Activated T-helper 1 cell treated with anti-CD3 and anti-CD28 coated beads, Interleukin-12 subunit alpha, Interleukin-12 subunit beta, Interleukin-2, Interleukin-4 antibody, amounts not matched to agents 30 ng/mL and 10 ng/mL and 1 ng/mL, durations not matched to agents 14 hours and 24 hours and 36 hours (primary cell): ENCODE measurements around the gene LIN7A. TPM values are rescaled to one million over a fixed set of nuclear protein-coding genes. Genes with fewer than 3 reads are reported as not detected.

Source experiments
- DNase-seq: peaks from one replicate; pipeline ENCODE4 v3.0.0; 2021; ENCODE audit warnings: low spot score
- H3K27ac Mint-ChIP-seq: one replicate; pipeline ENCODE4 v1.8.0; 2021; ENCODE audit warnings: mild to moderate bottlenecking, mixed read lengths
- H3K27me3 Mint-ChIP-seq: one replicate; pipeline ENCODE4 v1.8.0; 2022; ENCODE audit warnings: mild to moderate bottlenecking, moderate library complexity, mixed read lengths; ENCODE audit not compliant: insufficient read depth
- H3K36me3 Mint-ChIP-seq: one replicate; pipeline ENCODE4 v1.8.0; 2021; ENCODE audit warnings: low read depth, mixed read lengths
- H3K4me1 Mint-ChIP-seq: one replicate; pipeline ENCODE4 v1.8.0; 2021; ENCODE audit warnings: low read depth, mixed read lengths
- H3K4me3 Mint-ChIP-seq: one replicate; pipeline ENCODE4 v1.8.0; 2021; ENCODE audit warnings: mild to moderate bottlenecking, moderate library complexity, mixed read lengths
- H3K9me3 Mint-ChIP-seq: one replicate; pipeline ENCODE4 v1.8.0; 2021; ENCODE audit warnings: mixed read lengths
- intact Hi-C: fragments of 100-400 bp; cut with micrococcal nuclease; formaldehyde crosslinking; loops from one replicate; pipeline ENCODE4 v1.15.1; 2024
- total RNA-seq: library from RNA; stranded (reverse); gene quantifications from 2 replicates; pipeline ENCODE4 v1.2.3, GENCODE V29; 2022

LIN7A gene
- total RNA-seq, 1 donor from 2014 or later: 1.5 TPM

DNA sequence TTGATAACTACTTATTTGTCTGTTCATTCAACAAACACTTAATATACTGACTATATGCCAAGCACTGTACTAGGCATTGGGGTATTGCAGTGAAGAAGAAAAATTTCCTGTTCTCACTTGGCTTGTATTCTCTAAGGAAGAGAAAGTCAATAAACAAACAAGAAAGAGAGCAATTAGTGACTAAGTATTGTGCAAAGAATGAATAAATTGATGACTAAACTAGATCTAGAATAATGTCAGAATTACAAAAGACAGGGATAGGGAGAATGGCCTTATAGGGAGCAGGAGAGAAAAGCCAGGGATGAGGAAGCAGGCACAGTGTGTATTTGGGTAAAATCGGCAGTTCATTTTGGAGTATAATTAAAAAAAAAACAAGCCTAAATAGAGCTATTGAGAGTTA, 4.2 kb upstream of the LIN7A start:
- Mint-ChIP-seq H3K36me3 (no peaks in the 10 kb centered on the region), H3K4me1 (peaks cover 5% of the 10 kb centered on the region), H3K9me3 (no peaks in the 10 kb centered on the region), H3K27me3 (peaks cover 17% of the 10 kb centered on the region), H3K4me3 (no peak overlapping the region), H3K27ac (no peak overlapping the region)
- DNase-seq: no peak
- intact Hi-C loops: no loop called here

DNA sequence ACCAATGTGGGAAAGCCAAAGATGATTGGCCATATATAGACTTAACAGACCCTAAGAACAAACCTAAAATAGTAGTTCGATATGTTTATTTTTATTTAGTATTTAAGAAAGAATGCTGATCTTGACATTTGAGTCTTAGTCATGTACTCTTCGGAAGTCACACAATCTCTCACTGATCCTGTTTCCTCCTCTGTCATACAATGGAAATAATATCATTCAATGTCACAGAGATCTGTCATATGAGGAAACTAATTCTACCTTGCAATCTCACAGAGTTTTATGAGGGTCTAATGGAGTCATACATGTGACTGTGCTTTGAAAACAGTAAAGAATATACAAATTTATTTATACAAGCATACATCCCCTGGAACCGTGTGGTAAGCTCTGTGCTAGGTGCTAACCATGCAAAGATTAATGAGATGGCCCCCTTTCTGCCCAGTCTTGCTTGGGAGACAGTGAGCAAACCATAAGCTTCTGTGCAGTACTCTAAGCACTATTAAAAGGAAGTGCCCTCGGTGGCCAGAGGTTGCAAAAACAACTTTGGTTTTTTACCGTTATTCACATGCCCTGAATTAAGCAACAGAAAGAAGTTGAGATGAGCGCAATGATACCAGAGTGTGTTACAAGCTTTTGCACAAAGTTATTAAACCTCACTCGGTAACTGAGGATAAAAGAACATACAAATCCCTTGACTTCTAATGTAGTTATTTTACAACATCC, 1.7 kb upstream of the LIN7A start:
- Mint-ChIP-seq H3K27me3 (peaks cover 29% of the 10 kb centered on the region), H3K27ac (no peak overlapping the region), H3K9me3 (no peaks in the 10 kb centered on the region), H3K36me3 (no peaks in the 10 kb centered on the region), H3K4me1 (peaks cover 5% of the 10 kb centered on the region), H3K4me3 (no peak overlapping the region)
- intact Hi-C loops: no loop called here
- DNase-seq: no peak

DNA sequence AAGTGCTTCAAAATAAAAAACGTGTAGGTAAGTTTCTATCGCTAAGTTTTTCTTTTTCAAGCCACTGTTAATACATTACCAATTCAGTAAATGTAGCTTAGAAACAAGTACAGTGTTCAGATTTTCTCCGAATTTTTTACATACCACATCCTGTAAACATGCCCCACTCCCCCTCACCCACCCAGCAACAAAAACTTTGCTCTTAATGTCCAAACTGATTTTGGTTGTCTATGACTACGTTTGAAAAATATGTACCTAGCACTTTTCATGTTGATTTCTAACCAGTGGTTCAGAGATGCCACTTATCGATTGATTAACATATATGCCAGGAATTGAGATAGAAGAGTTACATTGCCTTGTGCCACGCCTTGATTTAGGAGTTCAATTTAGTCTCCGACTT, 663 bp upstream of the LIN7A start:
- peaks cover 32% of the 10 kb centered on the region for H3K27me3 Mint-ChIP-seq
- intact Hi-C loops: no loop called here
- no peaks in the 10 kb centered on the region for H3K9me3 Mint-ChIP-seq
- H3K27ac Mint-ChIP-seq: no peak overlapping the region
- H3K36me3 Mint-ChIP-seq: no peaks in the 10 kb centered on the region
- peaks cover 5% of the 10 kb centered on the region for H3K4me1 Mint-ChIP-seq
- DNase-seq: no peak
- H3K4me3 Mint-ChIP-seq: no peak overlapping the region

DNA sequence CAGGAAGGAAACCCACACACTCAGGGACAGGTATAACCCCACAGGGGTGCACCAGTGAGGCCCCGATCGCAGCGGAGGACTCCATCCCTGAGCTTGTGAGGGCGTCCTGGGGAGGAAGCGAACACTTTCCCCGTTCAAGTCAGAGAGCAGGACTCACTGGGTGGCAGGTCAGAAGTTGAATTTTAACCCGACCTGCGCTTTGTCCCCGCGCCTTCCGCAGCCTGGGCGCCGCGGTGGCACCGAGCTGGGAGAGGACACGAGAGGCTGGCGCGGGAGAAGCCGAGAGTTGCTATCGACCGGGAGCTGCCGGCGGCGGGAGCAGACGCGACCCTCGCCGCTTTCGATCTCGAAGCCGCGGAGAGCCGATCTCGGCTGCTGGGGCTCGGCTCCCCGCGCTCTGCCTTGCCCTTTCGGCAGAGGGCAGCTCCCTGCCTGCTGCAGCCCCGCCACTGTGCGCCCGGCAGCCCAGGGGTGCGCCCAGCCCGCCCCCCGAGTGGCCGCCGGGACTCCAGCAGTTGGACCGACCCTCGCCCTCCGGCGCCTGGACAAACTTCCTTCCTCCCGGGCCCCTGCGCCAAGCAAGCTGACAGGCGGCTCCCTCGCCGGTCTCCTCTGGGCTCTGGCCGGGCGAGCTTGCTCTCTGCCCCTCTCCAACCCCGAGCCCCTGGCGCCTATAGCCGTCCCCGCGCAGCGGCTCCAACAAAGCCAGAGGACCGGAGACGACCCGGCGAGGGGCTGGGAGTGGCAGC, 918 bp downstream of the LIN7A start:
- H3K36me3 Mint-ChIP-seq: no peaks in the 10 kb centered on the region
- H3K4me1 Mint-ChIP-seq: peaks cover 5% of the 10 kb centered on the region
- H3K27ac Mint-ChIP-seq: no peak overlapping the region
- peaks cover 32% of the 10 kb centered on the region for H3K27me3 Mint-ChIP-seq
- intact Hi-C loops: no loop called here
- DNase-seq: no peak
- peak overlapping the region; percentile 67 for H3K4me3 Mint-ChIP-seq
- no peaks in the 10 kb centered on the region for H3K9me3 Mint-ChIP-seq

DNA sequence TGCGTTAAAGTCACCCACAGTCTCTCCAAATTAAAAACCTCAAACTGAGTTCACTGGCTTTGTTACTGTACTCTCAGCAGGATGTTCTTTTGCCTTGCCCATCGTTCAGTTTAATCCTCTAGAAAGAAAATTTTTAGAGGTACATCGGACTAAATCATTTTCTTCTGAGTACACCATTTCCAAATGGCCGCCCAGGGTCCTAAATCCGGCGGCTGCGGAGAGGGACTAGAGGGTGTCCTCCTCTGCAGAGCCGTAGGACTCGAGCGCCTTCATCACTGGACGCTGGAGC, 1.4 kb downstream of the LIN7A start:
- Mint-ChIP-seq H3K4me3 (peak overlapping the region; percentile 67), H3K4me1 (peaks cover 5% of the 10 kb centered on the region), H3K27ac (no peak overlapping the region), H3K27me3 (peaks cover 32% of the 10 kb centered on the region), H3K9me3 (no peaks in the 10 kb centered on the region), H3K36me3 (no peaks in the 10 kb centered on the region)
- intact Hi-C loops: no loop called here
- no peak for DNase-seq

DNA sequence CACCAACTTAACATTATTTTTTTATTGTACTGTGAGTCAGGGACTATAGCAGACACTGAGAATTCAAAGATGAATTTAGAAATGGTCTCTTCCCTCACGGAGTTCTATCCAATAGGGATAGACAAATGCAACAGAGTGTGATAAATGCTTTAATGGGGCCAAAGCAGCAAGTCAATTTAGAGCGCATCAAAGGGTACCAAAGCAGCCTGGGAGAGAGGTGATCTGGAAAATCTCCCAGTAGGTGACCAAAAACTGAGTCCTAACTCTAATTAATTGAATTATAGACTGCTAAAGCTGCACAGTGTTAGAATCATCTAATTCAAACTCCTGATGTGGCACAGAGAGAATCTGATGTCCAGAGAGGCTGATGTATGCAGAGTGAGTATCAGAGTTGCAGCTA, 2.6 kb downstream of the LIN7A start:
- Mint-ChIP-seq H3K4me1 (peaks cover 5% of the 10 kb centered on the region), H3K27ac (no peak overlapping the region), H3K4me3 (no peak overlapping the region), H3K9me3 (no peaks in the 10 kb centered on the region), H3K36me3 (no peaks in the 10 kb centered on the region), H3K27me3 (peaks cover 32% of the 10 kb centered on the region)
- intact Hi-C loops: no loop called here
- DNase-seq: no peak

DNA sequence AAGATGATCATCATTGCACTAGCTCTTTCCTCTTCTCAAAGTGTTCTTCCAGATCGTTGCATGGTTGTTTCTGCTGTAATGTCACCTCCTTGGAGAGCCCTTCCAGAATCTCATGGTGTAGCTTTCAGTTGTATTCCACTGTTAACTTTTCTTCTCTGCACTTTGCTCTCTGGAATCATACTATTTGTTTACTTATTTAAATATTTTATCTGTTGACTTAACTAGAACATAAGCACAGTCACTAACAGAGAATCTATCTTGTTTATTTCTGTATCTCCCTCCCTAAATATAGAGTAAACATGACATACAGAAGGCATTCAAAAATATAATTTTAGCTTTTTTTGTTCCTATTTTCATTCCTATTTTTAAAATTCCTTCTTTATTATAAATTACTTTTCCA, 11.8 kb downstream of the LIN7A start:
- no peaks in the 10 kb centered on the region for H3K27me3 Mint-ChIP-seq
- no peaks in the 10 kb centered on the region for H3K4me1 Mint-ChIP-seq
- intact Hi-C loops: no loop called here
- H3K9me3 Mint-ChIP-seq: no peaks in the 10 kb centered on the region
- H3K27ac Mint-ChIP-seq: no peak overlapping the region
- no peaks in the 10 kb centered on the region for H3K36me3 Mint-ChIP-seq
- no peak for DNase-seq
- no peak overlapping the region for H3K4me3 Mint-ChIP-seq

DNA sequence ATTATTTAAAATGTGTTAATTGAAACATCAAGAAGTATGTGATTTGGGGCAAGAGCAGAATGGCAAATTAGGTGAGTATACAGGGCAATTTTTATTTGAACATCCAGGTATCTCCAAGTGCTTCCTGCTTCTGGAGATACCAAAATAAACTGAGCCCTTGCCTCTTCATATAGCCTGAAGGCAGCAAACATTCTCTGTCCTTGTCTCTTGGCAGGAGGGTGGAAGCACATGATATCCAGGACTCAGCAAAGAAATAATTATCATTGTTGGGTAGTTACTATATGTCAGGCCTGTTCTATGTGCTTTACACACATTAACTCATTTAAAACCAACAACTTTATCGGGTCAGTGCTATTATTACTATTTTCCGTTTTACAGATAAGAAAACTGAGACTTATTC, 12.5 kb downstream of the LIN7A start:
- Mint-ChIP-seq H3K27ac (no peak overlapping the region), H3K4me3 (no peak overlapping the region), H3K4me1 (no peaks in the 10 kb centered on the region), H3K36me3 (no peaks in the 10 kb centered on the region), H3K9me3 (no peaks in the 10 kb centered on the region), H3K27me3 (no peaks in the 10 kb centered on the region)
- intact Hi-C loops: no loop called here
- DNase-seq: no peak

DNA sequence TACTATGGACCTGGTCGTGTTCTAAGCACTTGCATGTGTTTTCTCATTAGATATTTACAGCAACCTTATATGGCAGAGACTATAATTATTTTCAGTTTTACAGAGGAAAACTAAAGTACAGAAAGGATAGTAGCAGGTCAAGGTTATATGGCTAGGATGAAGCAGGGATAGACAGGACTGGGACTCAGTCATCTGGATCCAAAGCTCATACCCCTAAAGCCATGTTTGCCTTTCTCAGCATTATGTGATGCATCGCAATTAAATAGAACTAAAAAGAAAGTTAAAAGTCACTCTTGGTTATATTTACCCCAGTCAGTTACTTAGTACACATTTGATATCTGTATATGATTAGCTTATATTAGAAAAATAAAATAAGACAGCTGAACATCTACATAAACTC, 13.3 kb downstream of the LIN7A start:
- Mint-ChIP-seq H3K27ac (no peak overlapping the region), H3K36me3 (no peaks in the 10 kb centered on the region), H3K9me3 (no peaks in the 10 kb centered on the region), H3K4me3 (no peak overlapping the region), H3K4me1 (no peaks in the 10 kb centered on the region), H3K27me3 (no peaks in the 10 kb centered on the region)
- intact Hi-C loops: no loop called here
- no peak for DNase-seq

DNA sequence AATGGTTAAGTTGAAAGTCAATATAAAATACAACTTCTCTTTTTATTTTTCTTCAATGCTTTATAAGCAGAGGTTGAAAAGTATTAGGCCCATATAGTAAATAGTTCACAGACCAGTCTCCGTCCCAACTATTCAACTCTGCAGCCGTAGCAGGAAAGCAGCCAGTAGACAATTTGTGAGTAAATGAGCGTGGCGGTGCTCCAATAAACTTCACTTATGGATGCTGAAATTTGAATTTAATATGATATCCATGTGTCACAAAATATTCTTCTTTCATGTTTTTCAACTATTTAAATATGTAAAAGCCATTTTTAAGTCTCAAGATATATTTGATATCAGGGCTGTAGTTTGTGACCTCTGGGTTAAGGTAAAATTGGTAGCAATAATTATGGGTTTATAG, 17.7 kb downstream of the LIN7A start:
- DNase-seq: no peak
- Mint-ChIP-seq H3K36me3 (no peaks in the 10 kb centered on the region), H3K9me3 (no peaks in the 10 kb centered on the region), H3K4me3 (no peak overlapping the region), H3K4me1 (no peaks in the 10 kb centered on the region), H3K27me3 (no peaks in the 10 kb centered on the region), H3K27ac (no peak overlapping the region)
- intact Hi-C loops: no loop called here

DNA sequence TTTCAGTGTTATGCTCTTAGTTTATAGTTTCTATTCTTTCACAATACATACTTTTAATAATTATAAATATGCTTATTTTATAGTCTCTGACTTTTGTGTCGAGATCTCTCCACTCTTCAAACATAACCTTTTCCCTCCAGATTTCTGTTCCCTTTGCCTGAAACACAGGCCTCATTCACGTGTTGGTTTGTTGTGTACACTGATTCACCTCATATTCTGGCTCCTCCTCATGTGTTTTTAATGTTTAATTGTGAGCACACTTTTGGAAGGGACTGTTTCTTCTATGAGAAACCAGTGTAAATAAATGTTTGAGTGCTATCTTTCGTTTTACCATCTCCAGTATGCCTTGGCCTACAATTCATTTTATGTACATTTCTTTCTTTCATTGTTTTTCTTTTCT, 20.1 kb downstream of the LIN7A start:
- H3K9me3 Mint-ChIP-seq: no peaks in the 10 kb centered on the region
- H3K4me3 Mint-ChIP-seq: no peak overlapping the region
- H3K27ac Mint-ChIP-seq: no peak overlapping the region
- no peaks in the 10 kb centered on the region for H3K36me3 Mint-ChIP-seq
- H3K27me3 Mint-ChIP-seq: no peaks in the 10 kb centered on the region
- no peaks in the 10 kb centered on the region for H3K4me1 Mint-ChIP-seq
- intact Hi-C loops: no loop called here
- DNase-seq: no peak

DNA sequence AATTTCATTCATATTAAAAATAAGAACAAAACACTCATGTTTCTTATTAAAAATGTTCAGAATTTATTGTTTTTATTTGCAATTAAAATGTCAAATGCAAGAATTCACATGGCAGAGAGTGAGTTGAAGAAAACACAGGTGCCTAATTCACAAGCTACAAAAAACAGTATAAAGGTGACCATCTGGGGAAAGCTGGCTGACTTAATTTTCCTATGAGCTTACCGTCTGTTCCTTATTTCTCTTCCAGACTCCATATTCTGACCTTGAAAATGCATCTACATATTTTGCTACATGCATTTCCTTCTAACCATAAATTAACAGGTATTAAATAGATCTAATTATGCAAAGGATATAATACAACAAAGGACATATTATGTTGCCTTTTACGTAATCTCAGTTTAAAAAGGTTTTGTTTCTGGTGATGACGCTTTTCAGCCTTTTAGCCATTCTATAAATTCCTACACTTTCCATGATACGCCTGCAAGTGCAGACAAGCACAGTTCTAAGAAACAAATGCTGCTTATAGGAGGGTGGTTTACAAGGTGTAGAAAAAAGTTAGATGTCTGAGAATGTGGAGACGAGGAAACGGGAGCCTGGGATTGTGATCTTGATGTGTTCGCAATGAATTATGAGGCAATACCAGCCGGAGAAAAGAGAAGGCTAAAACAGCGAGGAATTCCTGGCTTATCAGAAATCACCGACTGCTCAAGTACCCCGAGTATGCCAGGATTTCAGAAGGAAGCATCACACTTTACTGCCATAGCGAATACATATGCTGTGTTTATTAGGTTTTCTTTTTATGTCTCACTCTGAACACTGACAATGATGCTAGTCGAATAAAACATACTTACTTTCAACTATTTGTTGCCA, 24.6 kb downstream of the LIN7A start:
- Mint-ChIP-seq H3K27ac (no peak overlapping the region), H3K4me3 (no peak overlapping the region), H3K4me1 (no peaks in the 10 kb centered on the region), H3K27me3 (no peaks in the 10 kb centered on the region), H3K9me3 (no peaks in the 10 kb centered on the region), H3K36me3 (no peaks in the 10 kb centered on the region)
- no peak for DNase-seq
- intact Hi-C loops: no loop called here

DNA sequence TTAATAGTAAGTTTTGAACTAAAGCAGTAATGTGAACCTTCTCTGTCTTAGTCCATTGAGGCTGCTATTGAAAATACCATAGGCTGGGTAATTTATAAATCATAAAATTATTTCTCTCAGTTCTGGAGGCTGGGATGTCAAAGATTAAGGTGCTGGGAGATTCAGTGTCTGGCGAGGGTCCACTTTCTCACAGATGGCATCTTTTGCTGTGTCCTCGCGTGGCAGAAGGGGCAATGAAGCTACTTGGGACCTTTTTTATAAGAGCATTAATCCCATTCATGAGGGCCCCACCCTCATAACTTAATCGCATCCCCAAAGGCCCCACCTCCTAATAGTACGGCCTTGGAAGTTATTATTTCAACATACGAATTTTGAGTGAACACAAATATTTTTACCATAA, 28.4 kb downstream of the LIN7A start:
- H3K4me3 Mint-ChIP-seq: no peak overlapping the region
- intact Hi-C loops: no loop called here

More for the DNA sequence above, 28.4 kb downstream of the LIN7A start:
- no peaks in the 10 kb centered on the region for H3K9me3 Mint-ChIP-seq
- H3K27me3 Mint-ChIP-seq: no peaks in the 10 kb centered on the region
- no peaks in the 10 kb centered on the region for H3K4me1 Mint-ChIP-seq
- no peak for DNase-seq
- no peaks in the 10 kb centered on the region for H3K36me3 Mint-ChIP-seq
- H3K27ac Mint-ChIP-seq: no peak overlapping the region
